Fibroblast of pulmonary artery (primary cell): ENCODE data around the gene CSTF2T.
"Not testable (repeated sequence)": the region's sequence is repeated elsewhere in the genome, so short reads cannot be mapped to it uniquely, and the experiment has no call there.

ENCODE experiments used
- DNase-seq: peaks from one replicate; pipeline ENCODE4 v3.0.0-alpha.2; 2010; ENCODE audit warnings: low read depth
- H3K4me3 ChIP-seq: replicated peaks from 2 replicates; pipeline ENCODE4 v1.5.1; 2011; ENCODE audit warnings: low read depth, mild to moderate bottlenecking, control low read depth, low read length, moderate library complexity
- CTCF ChIP-seq: IDR thresholded peaks from 2 replicates; pipeline ENCODE4 v1.5.1; 2011; ENCODE audit warnings: mild to moderate bottlenecking, control low read depth, low read length, inconsistent platforms; ENCODE audit errors: missing control alignments

The CSTF2T gene

GRCh38 chr10:51689536-51689935 is 9.9 kb downstream of the CSTF2T start:
- no peak overlapping the region for H3K4me3 ChIP-seq
- no peak for DNase-seq
- TF ChIP-seq CTCF, result no peak

GRCh38 chr10:51688826-51689225 is 10.6 kb downstream of the CSTF2T start:
- DNase-seq, H3K4me3 ChIP-seq: not testable (repeated sequence)

- no peak overlapping the region for H3K4me3 ChIP-seq
- no peak for DNase-seq
- TF ChIP-seq CTCF, result no peak
Measured at GRCh38 chr10:51687296-51687695, 12.1 kb downstream of the CSTF2T start.

GRCh38 chr10:51685768-51686167 is 13.6 kb downstream of the CSTF2T start:
- TF ChIP-seq CTCF, result no peak
- DNase-seq, result no peak

GRCh38 chr10:51683031-51683691 is 16.2 kb downstream of the CSTF2T start:
- DNase-seq, result peak; percentile 64
- no peak for TF ChIP-seq CTCF
- H3K4me3 ChIP-seq, result no peak overlapping the region

More at GRCh38 chr10:51685768-51686167, 13.6 kb downstream of the CSTF2T start:
- H3K4me3 ChIP-seq, result no peak overlapping the region

- no peak overlapping the region for H3K4me3 ChIP-seq
- TF ChIP-seq CTCF, result no peak
- no peak for DNase-seq
Measured at GRCh38 chr10:51679841-51680240, 19.6 kb downstream of the CSTF2T start.

- no peak overlapping the region for H3K4me3 ChIP-seq
- no peak for TF ChIP-seq CTCF
- no peak for DNase-seq
Measured at GRCh38 chr10:51675088-51675487, 24.3 kb downstream of the CSTF2T start.
